HG02884 (cell line): ENCODE results near the gene PAX2.

Experiments
- ATAC-seq: cut with Tn5 transposase; IDR thresholded peaks from one replicate; pipeline ENCODE4 v1.9.1; 2021; ENCODE audit warnings: mild to moderate bottlenecking, moderate library complexity; ENCODE audit not compliant: unreplicated experiment

PAX2 gene

DNA sequence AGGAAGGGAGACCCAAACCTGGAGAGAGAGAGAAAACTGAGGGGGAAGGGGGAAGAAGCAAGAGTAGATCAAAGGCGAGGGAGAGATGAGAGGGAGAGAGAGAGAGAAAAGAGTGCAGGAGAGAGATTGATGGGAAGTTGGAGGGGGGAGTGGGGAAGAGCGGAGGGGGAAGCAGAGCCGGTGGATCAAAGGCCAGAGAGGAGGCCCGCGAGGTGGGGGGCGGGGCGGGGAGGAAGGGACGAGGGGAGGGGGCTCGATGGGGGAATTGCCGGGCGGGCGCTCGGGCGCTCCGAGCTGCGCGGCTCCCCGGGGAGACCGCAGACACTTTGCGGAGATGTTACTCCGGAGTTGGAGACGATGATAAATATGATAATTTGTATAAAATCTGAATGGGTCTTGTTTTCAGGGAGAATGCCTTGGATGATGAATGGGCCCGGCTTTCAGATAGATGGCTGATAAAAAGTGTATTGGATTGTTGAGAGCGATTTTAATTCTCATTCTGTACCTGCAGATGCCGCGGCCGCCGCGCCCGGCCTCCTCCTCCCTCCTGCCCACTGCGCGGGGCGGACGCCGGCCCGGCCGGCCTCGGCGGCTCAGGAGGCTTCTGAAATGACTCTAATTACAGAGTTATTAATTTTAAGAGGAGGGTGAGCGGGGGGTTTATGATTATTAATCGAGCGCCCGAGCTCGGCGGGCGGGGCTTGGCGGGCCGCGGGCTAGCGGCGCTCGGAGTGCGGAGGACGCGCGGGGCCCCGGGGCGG is 21.4 kb upstream of the PAX2 start:
- no peak for ATAC-seq

DNA sequence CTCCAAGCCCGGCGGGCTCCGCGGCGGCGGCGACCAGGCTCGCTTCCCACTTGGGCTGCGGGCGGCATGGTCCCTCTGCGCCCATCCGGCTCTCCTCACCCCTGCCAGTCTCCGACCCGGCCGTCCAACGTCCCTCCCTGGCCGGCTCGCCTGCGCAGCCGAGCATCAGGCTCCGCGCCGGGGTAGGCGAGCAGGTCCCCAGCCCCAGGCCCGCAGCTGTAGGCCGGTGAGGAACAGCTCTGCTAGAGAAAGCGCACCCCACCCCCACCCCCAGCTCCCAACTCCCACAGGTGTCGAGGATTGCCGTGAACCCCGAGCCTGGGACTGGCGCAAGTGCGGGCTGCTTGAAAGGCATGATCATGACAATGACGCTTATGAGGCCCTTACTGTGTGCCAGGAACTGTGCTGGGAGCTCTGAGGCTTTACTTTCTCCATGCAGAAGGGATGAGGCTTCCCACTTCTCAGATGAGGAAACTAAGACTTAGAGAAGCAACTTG is 20.8 kb upstream of the PAX2 start:
- no peak for ATAC-seq

DNA sequence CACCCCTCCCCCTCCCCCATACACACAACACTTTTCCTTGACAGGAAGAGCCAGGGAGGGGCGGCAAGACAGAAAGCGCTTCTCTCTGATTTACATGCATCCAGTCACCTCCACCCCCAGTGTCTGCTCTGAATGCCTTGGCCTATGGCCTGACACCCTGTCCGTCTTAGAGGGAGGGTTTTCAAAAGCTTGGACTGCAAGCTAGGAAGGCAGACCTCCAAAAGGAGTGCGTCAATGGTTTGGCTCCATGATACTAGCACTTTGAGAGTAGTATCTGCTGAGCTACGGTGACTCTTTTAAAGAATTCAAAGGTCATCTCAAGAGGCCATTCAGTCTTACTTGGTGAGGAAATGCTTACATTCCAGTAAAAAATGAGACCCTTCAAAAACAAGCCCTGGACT is 20.3 kb upstream of the PAX2 start:
- ATAC-seq, result no peak

DNA sequence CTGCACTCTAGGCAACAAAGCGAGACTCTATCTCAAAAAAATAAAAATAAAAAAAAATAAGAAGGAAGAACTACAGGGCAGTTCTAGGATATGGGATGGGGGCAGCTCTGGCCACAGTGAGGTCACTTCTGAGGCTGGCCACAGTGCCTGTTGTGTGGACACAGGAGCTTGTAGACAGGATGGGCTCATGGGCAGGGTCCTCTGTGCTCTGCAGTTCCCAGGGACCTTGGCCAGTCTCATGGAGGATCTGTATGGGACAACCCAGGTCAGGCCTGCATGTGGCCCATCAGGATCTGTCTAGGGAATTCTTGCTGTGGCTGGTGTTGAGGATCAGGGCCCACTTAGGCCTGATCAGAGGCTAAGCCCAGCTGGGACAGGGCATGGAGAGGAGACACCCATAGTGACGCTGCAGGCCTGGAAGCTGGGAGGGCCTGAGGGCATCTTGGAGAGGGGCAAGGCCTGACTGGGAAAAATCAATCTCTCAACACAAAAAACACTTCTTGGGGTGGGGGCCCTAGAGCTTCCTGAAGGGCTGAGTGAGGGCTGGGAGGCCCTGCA is 19.4 kb upstream of the PAX2 start:
- no peak for ATAC-seq

DNA sequence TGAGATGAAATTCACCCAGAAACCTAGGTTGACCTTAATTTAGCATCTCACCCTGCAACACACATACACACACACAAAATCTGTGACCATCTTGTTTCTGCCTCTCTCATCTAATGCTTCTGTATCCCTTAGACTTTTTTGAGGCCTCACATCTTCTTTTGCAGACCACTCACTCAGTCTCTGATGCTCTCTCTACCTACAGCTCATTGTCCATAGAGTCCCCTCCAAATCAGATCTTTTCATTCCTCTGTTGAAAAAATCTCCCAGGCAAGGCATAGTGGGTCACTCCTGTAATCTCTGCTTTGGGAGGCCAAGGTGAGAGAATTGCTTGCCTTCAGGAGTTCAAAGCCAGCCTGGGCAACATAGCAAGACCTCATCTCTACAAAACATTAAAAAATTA is 17.6 kb upstream of the PAX2 start:
- no peak for ATAC-seq

DNA sequence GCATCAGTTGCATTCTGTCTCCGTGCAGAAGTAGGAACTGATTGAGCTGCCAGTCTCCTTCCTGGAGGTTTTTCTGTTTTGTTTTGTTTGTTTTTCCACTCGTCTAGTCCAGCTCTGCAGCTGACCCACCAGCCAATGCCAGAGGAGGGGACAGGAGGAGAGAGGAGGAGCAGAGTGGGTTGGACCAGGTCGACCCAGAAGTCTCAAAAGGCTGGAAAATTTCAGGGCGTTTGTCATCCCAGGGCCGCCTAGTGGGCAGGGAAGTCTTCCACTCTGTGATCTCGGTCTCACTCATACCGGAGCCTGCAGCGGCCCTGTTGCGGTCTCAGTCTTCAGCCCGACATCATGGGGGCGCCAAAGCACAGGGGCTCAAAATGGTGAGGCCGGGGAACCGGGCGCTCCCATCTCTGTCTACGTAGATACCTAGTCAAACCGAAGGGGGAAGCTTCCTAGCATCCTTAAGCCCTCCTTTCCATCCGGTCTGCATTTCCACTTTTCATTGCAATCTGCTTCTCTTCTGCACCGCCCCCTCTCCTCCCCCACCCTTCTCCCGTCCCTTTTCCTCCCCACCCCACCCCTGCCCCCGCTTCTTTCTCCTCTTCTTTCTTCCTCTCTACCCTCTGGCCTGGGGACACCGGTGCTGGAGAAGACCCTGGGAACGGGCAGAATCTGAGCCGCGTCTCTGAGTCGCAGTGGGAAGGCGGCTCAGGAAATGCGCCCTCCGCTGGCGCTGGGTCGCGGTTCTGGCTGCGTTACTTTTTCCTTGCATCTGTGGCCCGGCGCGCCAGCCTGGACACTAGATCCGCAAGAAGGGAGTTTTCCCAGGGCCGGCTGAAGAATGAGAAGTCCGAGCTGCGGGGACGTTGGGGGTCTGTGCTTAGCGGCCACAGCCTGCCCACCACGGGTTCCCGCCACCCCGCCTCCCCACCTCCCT is 16.2 kb upstream of the PAX2 start:
- no peak for ATAC-seq

DNA sequence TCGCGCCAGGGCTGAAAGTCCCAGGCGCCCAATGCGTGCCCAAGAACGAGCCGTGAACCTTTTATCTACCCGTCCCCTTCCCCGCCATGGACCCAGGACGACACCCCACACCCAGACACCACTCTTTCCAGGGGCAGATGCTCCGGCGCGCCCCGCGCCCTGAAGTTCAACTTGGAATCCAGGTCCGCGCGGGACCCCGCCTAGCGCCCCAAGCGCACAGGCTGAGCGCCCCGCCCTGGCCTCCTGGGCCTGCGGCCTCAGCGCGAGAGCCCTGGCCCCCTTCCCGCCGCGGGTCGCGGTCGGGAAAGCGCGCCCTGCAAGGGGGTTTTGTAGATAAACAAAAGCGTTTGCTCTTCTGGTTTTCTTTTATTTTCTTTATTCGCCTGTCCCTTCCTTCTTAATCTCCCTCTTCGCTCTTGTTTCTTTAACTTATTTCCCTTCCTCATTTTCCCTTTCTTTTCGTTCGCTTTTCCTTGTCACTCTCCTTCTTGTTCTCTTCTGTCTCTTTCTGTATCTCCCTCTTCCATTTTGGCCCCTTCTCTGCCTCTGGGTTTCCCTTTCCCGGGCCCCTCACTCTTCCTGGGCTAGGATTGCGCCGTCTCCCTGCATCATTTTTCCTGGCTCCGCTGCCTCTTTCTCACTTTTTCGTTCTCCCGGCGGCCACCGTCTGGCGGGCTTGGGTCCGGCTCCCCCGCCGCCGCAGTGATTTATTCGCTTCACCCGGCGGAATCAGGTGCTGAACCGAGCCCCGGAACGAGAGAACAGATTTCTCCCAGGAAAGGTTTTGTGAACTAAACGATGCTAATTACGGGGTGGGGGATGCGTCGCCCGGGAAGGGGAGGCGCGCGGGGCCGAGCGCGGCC is 15.3 kb upstream of the PAX2 start:
- no peak for ATAC-seq

DNA sequence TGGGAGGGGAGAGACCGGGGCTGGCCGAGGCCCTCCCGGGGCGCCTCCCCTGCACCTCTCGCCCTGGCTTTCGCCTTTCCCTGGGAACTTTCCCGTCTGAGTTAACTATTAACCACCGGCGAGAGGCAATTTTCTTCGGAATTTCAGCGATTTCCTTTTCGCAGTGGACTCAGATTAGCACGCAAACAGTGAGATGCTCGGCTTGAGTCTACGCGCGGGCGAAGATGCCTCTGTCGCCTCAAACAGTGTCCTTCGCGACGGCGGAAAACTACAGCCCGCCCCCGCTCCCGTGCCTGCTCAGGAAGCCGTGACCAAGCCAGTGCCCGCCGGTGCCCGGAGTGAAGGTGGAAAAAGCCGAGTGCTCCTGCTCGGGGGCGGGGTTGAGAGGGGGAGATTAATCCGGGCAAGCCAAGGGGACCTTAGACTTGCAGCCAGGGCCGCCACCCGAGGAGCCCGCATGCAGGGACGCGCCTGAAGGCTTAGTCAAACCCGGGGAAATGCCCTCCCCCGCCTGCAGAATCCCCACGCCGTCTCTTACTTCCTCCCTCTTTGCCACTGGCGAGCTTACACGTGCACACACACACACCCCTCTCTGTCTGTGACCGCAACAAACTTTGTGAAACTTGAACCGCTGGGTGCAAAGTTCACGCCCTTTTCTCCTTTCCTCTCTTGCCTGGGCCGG is 14.5 kb upstream of the PAX2 start:
- no peak for ATAC-seq

DNA sequence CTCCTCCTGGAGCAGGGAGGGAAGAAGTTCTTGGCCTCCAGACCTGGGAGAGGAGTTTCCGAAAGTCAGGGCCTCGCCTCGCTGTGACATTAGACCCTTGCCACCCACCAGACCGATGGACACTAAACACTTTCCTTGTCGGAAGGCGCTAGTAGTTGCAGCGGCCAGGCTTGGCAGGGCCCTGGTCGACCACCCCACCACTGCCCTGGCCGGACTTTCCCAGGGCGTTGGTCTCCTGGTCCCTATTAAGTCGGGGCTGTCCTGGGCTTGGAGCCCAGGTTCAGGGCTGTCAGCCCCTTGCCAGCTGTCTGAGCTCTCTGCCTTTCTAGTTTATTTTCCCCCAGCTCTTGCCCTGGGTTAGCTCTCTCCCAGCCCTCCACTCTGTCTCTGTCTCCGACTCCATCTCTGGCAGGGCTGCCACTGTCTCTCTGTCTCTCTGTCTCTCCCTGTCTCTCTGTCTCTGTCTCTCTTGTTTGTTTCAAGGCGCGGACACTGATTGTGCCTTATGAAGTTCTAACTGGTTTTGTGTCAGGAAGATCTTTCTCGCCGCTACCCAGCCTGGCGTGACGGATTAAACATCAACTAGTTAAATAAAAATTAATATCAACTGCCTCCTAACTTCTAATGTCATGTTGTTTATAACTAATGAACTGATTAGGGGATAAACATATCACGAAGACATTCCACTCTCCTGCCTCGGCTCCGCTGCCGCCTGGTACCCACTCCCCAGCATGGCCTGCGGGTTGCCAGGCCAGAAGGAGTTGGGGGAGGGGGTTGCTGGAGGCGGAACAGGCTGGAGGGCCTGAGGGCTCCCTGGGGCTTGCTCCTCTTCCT is 13.8 kb upstream of the PAX2 start:
- no peak for ATAC-seq

DNA sequence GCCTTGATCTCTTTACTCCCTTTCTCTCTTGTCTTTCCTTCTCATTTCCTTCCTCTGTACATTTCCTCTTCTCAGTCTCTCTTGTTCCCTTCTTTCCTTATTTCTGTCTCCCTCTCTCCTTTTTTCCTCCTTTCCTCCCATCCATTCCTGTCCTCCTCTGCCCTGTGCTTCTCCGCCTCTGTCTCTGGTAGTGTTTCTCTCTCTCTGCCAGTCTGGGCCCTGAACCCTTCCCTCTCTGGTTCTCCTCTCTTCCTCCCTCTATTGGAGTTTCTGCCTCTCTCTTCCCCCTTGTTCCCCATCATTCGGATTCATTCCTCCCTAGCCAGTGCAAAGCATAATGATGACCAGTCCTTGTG is 13.2 kb upstream of the PAX2 start:
- no peak for ATAC-seq

DNA sequence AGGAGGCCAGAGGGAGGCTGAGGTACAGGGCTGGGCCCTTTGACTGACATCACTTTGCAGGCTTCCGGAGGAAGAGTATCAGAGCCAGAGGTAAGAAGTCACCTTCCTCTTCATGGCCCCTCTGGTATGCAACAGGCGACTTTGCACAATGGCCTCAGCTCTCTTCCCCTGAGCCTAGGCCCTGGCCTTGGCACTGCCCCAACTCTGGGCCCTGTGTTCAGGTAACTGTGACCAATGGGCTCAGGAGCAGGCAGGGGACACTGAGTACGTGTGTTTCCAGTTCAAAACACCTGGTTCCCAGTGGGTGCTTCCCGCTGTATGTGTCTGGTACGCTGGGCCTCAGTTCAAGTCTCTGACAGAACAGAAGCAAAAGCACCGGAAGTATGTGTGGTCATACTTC is 12.1 kb upstream of the PAX2 start:
- ATAC-seq, result no peak

DNA sequence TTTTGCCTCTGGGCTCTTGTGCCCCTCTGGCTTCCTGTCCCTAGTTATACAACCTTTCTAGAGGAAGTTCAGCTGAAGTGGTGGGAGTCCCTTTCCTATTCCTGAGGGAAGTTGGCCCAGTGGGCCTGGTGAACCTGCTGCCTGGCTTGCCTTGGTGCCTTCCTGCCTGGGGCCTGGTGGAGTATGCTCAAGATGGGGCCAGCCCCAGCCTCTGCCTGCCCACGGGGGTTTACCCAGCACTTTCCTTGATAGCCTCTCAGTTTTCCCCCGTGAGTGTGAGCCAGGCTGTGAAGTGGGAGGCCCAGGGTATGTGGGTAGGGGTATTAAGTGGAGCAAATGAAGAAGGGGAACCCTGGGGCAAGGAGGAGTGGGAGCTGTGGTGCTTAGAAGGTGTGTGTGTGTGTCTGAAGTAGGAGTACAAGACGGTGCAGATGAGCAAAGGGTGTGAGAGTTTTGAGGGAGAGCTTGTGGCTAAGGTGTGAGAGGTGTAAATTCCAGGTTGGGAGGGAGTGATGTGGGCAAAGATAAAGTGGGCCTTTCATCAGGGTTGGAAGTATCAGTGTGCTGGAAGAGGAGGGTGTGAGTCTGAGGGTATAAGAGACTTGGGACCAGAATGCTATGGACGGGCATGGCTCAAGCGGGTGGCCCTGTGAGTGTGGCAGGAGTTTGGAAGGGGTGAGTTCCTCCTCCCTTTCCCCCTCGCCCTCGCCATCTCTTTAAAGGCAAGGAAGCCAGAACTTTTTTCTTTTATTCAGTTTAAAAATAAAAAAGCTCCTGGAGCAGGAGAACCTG is 10.9 kb upstream of the PAX2 start:
- no peak for ATAC-seq

DNA sequence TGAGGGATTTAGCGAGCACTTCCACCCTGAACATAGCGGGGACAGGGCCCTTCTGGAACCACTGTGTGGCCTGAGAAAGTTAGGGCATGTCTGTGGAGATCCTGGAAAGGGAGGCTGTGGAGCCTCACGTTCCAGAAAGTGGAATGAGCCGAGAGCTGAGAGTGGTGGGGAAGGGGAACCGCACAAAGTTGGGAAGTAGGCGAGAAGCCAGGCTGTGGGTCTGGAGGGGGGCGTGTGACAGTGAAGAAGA is 10.4 kb upstream of the PAX2 start:
- ATAC-seq, result no peak

DNA sequence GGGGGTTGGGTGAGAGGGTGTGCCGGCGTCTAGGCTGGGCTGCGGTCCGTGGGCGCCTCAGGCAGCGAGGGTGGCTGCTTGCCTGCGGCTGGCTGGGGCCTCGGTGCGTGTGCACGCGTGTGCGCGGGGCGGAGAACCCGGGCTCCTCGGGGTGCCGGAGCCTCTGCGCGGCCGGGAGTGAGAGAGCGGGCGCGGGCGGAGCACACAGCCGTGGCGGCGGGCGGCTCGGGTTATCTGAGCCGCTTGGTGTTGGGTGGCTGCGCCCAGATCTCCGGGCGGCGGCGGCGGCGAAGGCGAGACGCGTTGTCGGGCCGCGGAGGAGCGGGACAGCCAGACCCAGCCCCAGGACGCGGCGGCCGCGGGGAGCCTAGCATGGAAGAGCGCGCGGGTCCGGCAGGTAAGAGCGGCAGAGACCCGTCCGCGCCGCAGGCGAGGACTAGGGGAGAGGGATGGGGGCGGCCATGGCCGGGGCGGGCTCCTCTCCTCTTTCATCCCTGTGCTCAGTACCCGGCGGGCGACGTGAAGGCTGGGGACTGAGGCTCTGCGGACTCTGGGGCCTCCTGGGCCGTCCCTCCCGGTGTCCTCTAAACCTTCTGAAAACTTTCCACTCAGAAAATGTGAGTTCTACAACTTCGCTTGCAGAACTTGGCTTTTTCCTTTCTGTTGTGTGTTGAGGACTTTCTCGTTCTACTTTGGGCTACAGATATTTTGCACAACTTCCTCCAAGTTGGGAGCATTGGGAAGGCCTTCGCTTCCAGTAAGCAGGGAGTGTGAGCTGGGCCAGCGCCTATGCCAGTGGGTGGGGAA is 9.8 kb upstream of the PAX2 start:
- ATAC-seq, result no peak

DNA sequence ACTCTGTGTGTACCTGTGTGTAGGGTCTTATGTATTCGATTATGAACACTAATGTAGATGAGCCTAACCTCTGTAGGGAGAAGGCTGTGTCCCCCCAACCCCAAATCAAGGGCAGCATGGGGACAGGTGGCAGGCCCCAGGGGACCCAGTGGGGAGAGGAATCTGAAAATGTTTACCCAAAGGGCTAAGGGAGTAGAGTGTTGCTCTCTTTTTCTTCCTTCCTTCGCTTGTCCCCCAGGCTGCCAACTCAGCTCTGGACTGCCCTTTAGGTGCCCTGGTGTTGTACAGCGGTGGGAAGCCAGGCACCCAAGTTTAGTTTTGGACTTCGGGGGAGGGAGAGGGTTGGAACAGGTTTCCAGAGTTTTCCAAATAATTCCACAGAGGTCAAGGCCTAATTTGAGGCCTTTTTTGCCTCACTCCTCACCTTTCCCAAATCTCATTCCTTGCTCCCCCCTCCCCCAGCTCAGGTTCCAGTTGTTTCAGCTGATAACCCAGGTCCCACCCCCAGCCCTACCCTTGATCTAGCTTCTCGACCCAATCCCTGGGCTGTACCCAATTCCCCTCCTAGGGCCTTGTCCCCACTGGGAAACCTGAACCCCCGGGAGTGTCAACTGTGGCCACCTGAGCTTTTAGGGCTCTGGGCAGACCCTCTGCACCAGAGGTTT is 9.1 kb upstream of the PAX2 start:
- no peak for ATAC-seq

DNA sequence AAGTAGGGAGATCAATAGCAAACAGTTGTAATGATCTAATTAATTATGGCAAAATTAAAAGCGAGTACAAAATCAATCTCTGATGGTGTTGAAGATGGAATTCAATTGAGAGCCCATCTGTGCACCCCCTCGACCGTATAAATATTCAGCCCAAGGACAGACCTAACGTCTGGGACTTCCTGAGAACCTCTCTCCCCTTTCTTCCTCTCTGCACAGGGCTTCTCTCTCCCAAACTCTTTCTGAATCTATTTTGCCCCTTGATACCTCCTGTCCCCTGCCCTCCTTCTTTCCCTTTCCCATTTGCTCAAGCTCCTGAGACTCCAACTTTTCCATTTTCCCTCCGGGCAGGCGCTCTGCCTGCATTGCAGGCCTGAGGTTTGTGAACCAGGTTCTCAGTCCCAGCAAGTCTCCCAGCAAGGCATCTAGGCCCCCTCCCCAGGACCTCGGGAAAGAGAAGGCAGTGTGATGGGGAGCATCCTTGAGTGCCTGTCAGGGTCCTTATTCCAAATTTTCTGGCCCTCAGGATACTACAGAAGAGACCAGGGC is 8.5 kb upstream of the PAX2 start:
- no peak for ATAC-seq

DNA sequence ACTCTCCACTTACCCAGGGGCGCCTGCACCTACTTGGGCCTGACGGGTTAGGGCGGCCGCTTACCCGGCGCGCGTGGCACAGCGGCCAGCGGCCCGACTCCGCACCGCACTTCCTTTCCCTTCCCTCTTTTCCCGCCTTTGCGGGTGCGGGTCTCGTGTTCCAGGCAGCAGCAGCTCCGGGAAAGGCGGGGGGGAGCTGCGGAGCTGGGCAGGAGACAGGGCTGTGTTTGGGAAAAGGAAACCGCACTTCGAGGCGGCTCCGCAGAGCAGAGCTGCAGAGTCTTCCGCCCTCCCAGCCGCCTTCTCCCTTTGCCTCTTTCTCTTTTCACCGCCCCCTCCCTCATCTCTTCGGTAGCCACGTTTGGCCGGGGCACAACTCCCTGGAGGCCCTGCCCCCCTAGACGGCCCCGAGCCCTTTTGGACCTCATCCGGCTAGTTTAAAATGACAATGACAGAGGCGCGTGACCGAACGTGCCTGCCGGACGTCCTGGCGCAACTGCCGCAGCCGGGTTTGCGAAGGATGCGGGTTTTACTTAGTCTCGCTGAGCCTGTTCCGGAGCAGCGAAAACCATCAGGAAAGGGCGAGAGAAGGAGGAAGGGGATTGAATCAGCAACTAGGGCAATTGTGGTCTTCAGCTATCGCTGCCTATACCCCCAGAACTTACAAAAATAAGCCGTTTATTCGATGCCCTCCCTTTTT is 7.9 kb upstream of the PAX2 start:
- ATAC-seq, result no peak
